ENCODE measurements around the gene POLR3E.

The POLR3E gene

GRCh38 chr16:22325598-22326368 lies 28.6 kb downstream of the POLR3E start:
- WGBS, 2 experiments (ENCODE audit: insufficient coverage in 2 of 2), result 94 to 95% methylated on average over 31 to 40 of the region's 46 CpGs
- no peaks in the 10 kb centered on the region for H3K4me1 ChIP-seq (ENCODE audit: control insufficient read depth, insufficient read depth, low read length, poor library complexity, severe bottlenecking)
- no peak overlapping the region for H3K27ac ChIP-seq (ENCODE audit: low read depth, low read length, severe bottlenecking)
- H3K36me3 ChIP-seq (ENCODE audit: control insufficient read depth, insufficient read depth, low read length), result peaks cover 87% of the 10 kb centered on the region
- no peak overlapping the region for H3K4me3 ChIP-seq (ENCODE audit: extremely low read depth, insufficient read depth, low read length, poor library complexity, severe bottlenecking)
- H3K9me3 ChIP-seq (ENCODE audit: control insufficient read depth, low read length), result no peaks in the 10 kb centered on the region

GRCh38 chr16:22326369-22326652 lies 29.1 kb downstream of the POLR3E start:
- Histone ChIP-seq H3K4me1 (ENCODE audit: control insufficient read depth, insufficient read depth, low read length, poor library complexity, severe bottlenecking) (no peaks in the 10 kb centered on the region), H3K4me3 (ENCODE audit: extremely low read depth, insufficient read depth, low read length, poor library complexity, severe bottlenecking) (no peak overlapping the region), H3K36me3 (ENCODE audit: control insufficient read depth, insufficient read depth, low read length) (peaks cover 89% of the 10 kb centered on the region), H3K9me3 (ENCODE audit: control insufficient read depth, low read length) (no peaks in the 10 kb centered on the region), H3K27ac (ENCODE audit: low read depth, low read length, severe bottlenecking) (no peak overlapping the region)
- WGBS, 2 experiments (ENCODE audit: insufficient coverage in 2 of 2), result 94% methylated on average over 3 to 4 of the region's 4 CpGs

DNA sequence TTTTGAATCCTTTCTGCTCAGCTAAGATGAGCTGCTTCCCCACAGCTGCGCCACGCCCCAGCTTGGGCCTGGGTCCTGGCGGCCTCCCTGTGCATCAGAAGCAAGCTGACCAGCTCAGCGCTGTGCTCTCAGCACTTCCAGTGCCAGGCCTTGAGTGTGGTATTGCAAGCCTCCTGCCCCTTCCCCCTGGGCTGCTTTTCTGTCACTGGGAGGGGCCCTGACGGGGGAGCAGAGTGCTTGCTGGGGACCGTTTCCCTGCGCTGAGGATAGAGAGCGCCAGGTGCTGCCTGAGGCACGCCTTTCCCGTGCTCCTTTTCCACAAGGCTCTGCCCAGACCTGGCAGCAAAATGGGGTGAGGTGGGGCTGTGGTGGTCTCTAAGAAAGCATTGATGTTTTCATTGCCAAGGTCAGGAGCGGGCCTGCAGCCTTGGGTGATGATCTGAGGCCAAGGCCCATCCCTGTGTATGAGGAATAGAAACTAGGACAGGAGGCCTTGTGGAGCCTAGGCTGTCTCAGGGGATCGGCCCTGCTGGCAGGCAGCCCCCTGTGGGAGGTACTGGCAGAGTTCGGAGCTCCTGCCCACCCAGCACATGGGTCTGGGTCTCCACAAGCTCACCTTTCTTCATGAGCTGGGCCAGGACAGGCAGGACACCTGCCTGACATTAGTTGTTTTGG lies 29.7 kb downstream of the POLR3E start:
- H3K4me1 ChIP-seq (ENCODE audit: control insufficient read depth, insufficient read depth, low read length, poor library complexity, severe bottlenecking), result no peaks in the 10 kb centered on the region
- no peak overlapping the region for H3K27ac ChIP-seq (ENCODE audit: low read depth, low read length, severe bottlenecking)
- H3K4me3 ChIP-seq (ENCODE audit: extremely low read depth, insufficient read depth, low read length, poor library complexity, severe bottlenecking), result no peak overlapping the region
- no peaks in the 10 kb centered on the region for H3K9me3 ChIP-seq (ENCODE audit: control insufficient read depth, low read length)
- peaks cover 89% of the 10 kb centered on the region for H3K36me3 ChIP-seq (ENCODE audit: control insufficient read depth, insufficient read depth, low read length)
- WGBS, 2 experiments (ENCODE audit: insufficient coverage in 2 of 2), result 97 to 99% methylated on average over 11 to 13 of the region's 13 CpGs

- Histone ChIP-seq H3K9me3 (ENCODE audit: control insufficient read depth, low read length) (no peaks in the 10 kb centered on the region), H3K4me3 (ENCODE audit: extremely low read depth, insufficient read depth, low read length, poor library complexity, severe bottlenecking) (no peak overlapping the region), H3K4me1 (ENCODE audit: control insufficient read depth, insufficient read depth, low read length, poor library complexity, severe bottlenecking) (no peaks in the 10 kb centered on the region), H3K36me3 (ENCODE audit: control insufficient read depth, insufficient read depth, low read length) (peaks cover 90% of the 10 kb centered on the region), H3K27ac (ENCODE audit: low read depth, low read length, severe bottlenecking) (no peak overlapping the region)
- 99 to 100% methylated on average over 6 of the region's 6 CpGs for WGBS, 2 experiments (ENCODE audit: insufficient coverage in 2 of 2)
These were observed 30.2 kb downstream of the POLR3E start for GRCh38 chr16:22327446-22327775.

DNA sequence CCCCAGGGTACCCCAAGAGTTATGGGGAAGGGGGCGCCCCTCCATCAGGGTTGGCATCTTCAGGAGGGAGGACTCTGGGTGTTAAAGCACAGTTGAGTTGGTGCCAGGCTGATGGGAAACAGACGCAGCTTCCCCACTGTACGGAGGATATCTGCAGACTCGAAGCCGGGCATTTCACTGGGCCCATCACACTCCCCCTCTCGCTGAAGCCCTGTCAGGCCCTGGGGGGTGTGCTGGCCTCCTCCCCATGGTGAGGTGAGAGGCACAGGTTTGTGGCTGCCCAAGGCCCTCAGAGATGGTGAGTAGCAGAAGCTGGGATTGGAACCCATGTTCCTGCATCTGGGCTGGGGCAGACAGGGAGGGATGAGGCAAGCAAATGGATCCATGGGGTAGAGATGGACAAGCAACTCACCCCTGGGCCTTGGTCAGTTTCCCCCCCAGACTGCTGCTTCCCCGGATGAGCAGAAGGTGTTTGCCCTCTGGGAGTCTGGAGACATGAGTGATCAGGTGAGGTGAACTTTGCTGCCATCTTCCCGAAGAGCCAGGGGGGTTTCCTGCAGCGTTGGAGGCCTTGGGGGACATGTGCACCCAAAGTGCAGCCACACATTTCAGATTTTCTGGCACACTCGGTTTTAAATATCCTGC lies 31.0 kb downstream of the POLR3E start:
- Histone ChIP-seq H3K4me3 (ENCODE audit: extremely low read depth, insufficient read depth, low read length, poor library complexity, severe bottlenecking) (no peak overlapping the region), H3K27ac (ENCODE audit: low read depth, low read length, severe bottlenecking) (no peak overlapping the region), H3K9me3 (ENCODE audit: control insufficient read depth, low read length) (no peaks in the 10 kb centered on the region), H3K4me1 (ENCODE audit: control insufficient read depth, insufficient read depth, low read length, poor library complexity, severe bottlenecking) (no peaks in the 10 kb centered on the region), H3K36me3 (ENCODE audit: control insufficient read depth, insufficient read depth, low read length) (peaks cover 89% of the 10 kb centered on the region)
- WGBS, 2 experiments (ENCODE audit: insufficient coverage in 2 of 2), result 94 to 96% methylated on average over 6 to 9 of the region's 10 CpGs

DNA sequence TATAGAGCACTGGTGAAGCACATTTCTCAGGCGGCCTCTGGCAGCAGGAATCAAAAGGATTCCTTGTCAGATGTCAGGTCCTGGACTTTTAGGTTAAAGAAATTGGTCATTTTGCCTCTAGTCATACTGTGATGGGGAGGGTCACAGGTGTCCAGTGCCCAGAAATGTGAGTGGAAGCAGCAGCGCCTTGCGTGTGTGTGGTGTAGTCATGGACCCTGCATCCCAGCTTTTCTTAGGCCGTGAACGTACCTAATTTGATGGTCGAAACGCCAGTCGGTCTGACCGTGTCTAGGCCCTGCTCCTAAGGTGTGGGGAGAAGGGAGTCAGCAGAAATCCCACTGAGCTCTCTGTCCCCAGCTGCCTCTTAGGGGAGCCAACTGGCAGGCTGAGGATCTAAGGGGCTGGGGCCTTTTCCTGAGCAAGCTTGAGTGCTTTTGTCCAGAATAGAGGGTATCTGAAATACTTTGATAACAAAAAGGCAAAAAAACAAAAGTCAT lies 32.0 kb downstream of the POLR3E start:
- Histone ChIP-seq H3K4me3 (ENCODE audit: extremely low read depth, insufficient read depth, low read length, poor library complexity, severe bottlenecking) (no peak overlapping the region), H3K27ac (ENCODE audit: low read depth, low read length, severe bottlenecking) (no peak overlapping the region), H3K9me3 (ENCODE audit: control insufficient read depth, low read length) (no peaks in the 10 kb centered on the region), H3K4me1 (ENCODE audit: control insufficient read depth, insufficient read depth, low read length, poor library complexity, severe bottlenecking) (no peaks in the 10 kb centered on the region), H3K36me3 (ENCODE audit: control insufficient read depth, insufficient read depth, low read length) (peaks cover 90% of the 10 kb centered on the region)
- 87 to 96% methylated on average over 9 of the region's 9 CpGs for WGBS, 2 experiments (ENCODE audit: insufficient coverage in 2 of 2)

GRCh38 chr16:22330326-22330725 lies 33.1 kb downstream of the POLR3E start:
- H3K4me3 ChIP-seq (ENCODE audit: extremely low read depth, insufficient read depth, low read length, poor library complexity, severe bottlenecking), result no peak overlapping the region
- H3K36me3 ChIP-seq (ENCODE audit: control insufficient read depth, insufficient read depth, low read length), result peaks cover 90% of the 10 kb centered on the region
- H3K4me1 ChIP-seq (ENCODE audit: control insufficient read depth, insufficient read depth, low read length, poor library complexity, severe bottlenecking), result no peaks in the 10 kb centered on the region
- 97 to 100% methylated on average over 3 of the region's 4 CpGs for WGBS, 2 experiments (ENCODE audit: insufficient coverage in 2 of 2)
- H3K27ac ChIP-seq (ENCODE audit: low read depth, low read length, severe bottlenecking), result no peak overlapping the region
- H3K9me3 ChIP-seq (ENCODE audit: control insufficient read depth, low read length), result no peaks in the 10 kb centered on the region

GRCh38 chr16:22333457-22333994 lies 36.3 kb downstream of the POLR3E start:
- 80 to 96% methylated on average over 4 to 5 of the region's 6 CpGs for WGBS, 2 experiments (ENCODE audit: insufficient coverage in 2 of 2)
- Histone ChIP-seq H3K36me3 (ENCODE audit: control insufficient read depth, insufficient read depth, low read length) (peaks cover 77% of the 10 kb centered on the region), H3K9me3 (ENCODE audit: control insufficient read depth, low read length) (no peaks in the 10 kb centered on the region)

DNA sequence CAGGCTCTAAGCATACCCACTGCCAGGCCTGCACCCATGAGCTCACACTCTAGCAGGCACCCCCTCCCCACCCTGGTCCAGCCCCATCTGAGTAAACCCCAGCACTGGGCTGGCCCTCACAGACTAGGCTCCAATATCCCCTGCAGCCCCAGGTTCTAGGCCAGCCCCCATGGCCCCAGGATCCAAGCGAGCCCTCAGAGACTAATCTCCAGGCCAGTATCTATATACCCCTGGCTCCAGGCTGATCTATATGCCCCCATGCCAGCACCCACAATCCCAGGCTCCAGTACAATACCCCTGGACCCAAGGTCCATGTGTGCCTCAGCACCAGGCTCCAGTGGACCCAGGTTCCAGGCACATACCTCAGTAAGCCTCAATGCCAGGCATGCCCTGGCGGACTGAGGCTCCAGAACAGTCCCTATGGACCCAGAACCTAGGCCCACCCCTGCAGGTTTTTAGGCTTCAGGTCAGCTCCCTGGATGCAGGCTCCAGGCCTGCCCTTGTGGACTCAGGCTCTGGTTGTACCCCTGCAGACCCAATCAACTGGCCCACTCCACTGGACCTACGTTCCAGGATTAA lies 38.5 kb downstream of the POLR3E start:
- Histone ChIP-seq H3K4me3 (ENCODE audit: extremely low read depth, insufficient read depth, low read length, poor library complexity, severe bottlenecking) (no peak overlapping the region), H3K36me3 (ENCODE audit: control insufficient read depth, insufficient read depth, low read length) (peaks cover 60% of the 10 kb centered on the region), H3K27ac (ENCODE audit: low read depth, low read length, severe bottlenecking) (no peak overlapping the region), H3K9me3 (ENCODE audit: control insufficient read depth, low read length) (no peaks in the 10 kb centered on the region), H3K4me1 (ENCODE audit: control insufficient read depth, insufficient read depth, low read length, poor library complexity, severe bottlenecking) (no peaks in the 10 kb centered on the region)
- 95% methylated on average over 2 of the region's 3 CpGs for WGBS, 2 experiments (ENCODE audit: insufficient coverage in 2 of 2)

More at GRCh38 chr16:22333457-22333994, 36.3 kb downstream of the POLR3E start:
- H3K4me1 ChIP-seq (ENCODE audit: control insufficient read depth, insufficient read depth, low read length, poor library complexity, severe bottlenecking), result no peaks in the 10 kb centered on the region
- H3K4me3 ChIP-seq (ENCODE audit: extremely low read depth, insufficient read depth, low read length, poor library complexity, severe bottlenecking), result no peak overlapping the region
- H3K27ac ChIP-seq (ENCODE audit: low read depth, low read length, severe bottlenecking), result no peak overlapping the region

GRCh38 chr16:22336581-22336980 lies 39.4 kb downstream of the POLR3E start:
- no peak overlapping the region for H3K27ac ChIP-seq (ENCODE audit: low read depth, low read length, severe bottlenecking)
- no peaks in the 10 kb centered on the region for H3K4me1 ChIP-seq (ENCODE audit: control insufficient read depth, insufficient read depth, low read length, poor library complexity, severe bottlenecking)
- H3K4me3 ChIP-seq (ENCODE audit: extremely low read depth, insufficient read depth, low read length, poor library complexity, severe bottlenecking), result no peak overlapping the region
- H3K9me3 ChIP-seq (ENCODE audit: control insufficient read depth, low read length), result no peaks in the 10 kb centered on the region
- H3K36me3 ChIP-seq (ENCODE audit: control insufficient read depth, insufficient read depth, low read length), result peaks cover 58% of the 10 kb centered on the region
